Activated T-helper 17 cell treated with anti-CD3 and anti-CD28 coated beads, Interleukin-2, amount 50 U/mL, for 72 hours (primary cell): ENCODE measurements around the gene ANKDD1A. TPM values are rescaled to one million over a fixed set of nuclear protein-coding genes. Genes with fewer than 3 reads are reported as not detected.

Source experiments
- ATAC-seq: fragments of 150-1000 bp; cut with Tn5 transposase; replicated peaks from 2 replicates; pipeline ENCODE4 v1.10.0; 2021; ENCODE audit warnings: mild to moderate bottlenecking, moderate library complexity
- H3K27ac Mint-ChIP-seq: one replicate; pipeline ENCODE4 v1.8.0; 2022; ENCODE audit warnings: mixed read lengths
- H3K27me3 Mint-ChIP-seq: one replicate; pipeline ENCODE4 v1.8.0; 2022; ENCODE audit warnings: mixed read lengths
- H3K36me3 Mint-ChIP-seq: one replicate; pipeline ENCODE4 v1.8.0; 2022; ENCODE audit warnings: low read depth, mild to moderate bottlenecking, mixed read lengths
- H3K4me1 Mint-ChIP-seq: one replicate; pipeline ENCODE4 v1.8.0; 2022; ENCODE audit warnings: mixed read lengths
- H3K4me3 Mint-ChIP-seq: one replicate; pipeline ENCODE4 v1.8.0; 2022; ENCODE audit warnings: mild to moderate bottlenecking, mixed read lengths
- H3K9me3 Mint-ChIP-seq: one replicate; pipeline ENCODE4 v1.8.0; 2022; ENCODE audit warnings: mixed read lengths
- total RNA-seq, 2 donors: library from RNA; stranded (reverse); gene quantifications; one replicate each; pipeline ENCODE4 v1.2.3, GENCODE V29; 2022

The ANKDD1A gene
- total RNA-seq, 2 donors from 2014 or later = 4.3 to 10.1 TPM

DNA sequence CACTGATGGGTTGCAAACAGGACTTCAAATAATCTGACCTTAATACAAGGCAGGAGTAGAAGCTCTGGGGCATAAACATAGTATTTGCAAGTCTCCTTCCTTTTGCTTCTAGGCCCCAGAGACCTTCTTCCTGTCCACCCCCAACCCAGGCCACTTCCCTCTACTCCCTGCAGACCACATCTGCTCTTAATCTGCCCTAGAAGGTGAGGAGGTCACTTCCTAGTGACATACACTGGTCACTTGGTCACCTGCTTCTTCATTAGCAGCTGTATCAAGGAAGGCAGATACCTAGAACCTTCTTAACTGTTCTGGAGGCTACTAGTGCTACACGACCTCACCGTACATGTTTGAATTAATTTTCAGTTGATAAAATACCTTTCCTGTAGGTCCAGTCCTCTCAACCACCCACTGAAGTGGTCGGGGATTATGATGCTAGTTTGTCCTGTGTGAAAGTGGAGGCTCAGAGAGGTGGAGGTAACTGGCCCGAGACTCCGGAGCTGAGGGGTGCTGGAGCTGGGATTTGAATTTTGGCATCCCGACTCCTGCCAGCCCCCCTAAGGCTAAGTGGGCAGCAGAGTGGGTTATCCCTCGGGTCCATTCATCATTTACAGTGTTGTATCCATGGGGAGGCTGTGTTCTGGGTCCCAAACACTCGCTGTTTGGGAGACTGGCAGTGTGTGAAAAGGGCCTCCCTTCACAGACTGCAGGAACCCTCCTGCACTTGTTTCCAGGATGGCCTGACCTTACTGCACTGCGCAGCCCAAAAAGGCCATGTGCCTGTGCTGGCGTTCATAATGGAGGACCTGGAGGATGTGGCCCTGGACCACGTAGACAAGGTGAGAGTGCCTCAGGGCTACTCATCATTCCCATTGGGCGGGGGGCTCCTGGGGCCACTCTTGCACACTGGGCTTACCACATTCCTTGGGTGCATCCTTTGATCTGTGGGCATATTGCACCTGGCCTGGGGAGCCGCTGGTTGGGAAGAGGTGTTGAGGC is 13.9 kb downstream of the ANKDD1A start:
- H3K9me3 Mint-ChIP-seq = no peaks in the 10 kb centered on the region
- H3K27me3 Mint-ChIP-seq = no peaks in the 10 kb centered on the region
- no peak overlapping the region for H3K27ac Mint-ChIP-seq
- H3K4me1 Mint-ChIP-seq = no peaks in the 10 kb centered on the region
- no peaks in the 10 kb centered on the region for H3K36me3 Mint-ChIP-seq
- no peak for ATAC-seq
- H3K4me3 Mint-ChIP-seq = no peak overlapping the region

DNA sequence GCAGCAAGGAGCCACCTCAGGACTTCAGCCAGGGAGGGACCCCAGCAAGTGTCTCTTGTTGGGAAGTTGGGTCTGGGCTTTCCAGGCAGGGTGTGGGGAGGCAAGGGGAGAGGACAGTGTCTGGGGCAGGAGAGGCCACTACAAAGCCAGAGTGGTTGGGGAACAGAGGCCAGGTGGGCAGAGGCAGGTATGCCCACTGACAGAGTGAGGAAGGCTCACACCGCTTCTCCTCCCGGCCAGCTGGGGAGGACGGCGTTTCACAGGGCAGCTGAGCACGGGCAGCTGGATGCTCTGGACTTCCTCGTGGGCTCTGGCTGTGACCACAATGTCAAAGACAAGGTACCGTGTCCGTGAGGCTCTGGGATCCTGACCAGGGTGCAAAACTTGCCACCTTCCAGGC is 15.0 kb downstream of the ANKDD1A start:
- H3K9me3 Mint-ChIP-seq = no peaks in the 10 kb centered on the region
- no peaks in the 10 kb centered on the region for H3K4me1 Mint-ChIP-seq
- H3K4me3 Mint-ChIP-seq = no peak overlapping the region
- H3K27ac Mint-ChIP-seq = no peak overlapping the region
- H3K36me3 Mint-ChIP-seq = no peaks in the 10 kb centered on the region
- H3K27me3 Mint-ChIP-seq = no peaks in the 10 kb centered on the region
- no peak for ATAC-seq

DNA sequence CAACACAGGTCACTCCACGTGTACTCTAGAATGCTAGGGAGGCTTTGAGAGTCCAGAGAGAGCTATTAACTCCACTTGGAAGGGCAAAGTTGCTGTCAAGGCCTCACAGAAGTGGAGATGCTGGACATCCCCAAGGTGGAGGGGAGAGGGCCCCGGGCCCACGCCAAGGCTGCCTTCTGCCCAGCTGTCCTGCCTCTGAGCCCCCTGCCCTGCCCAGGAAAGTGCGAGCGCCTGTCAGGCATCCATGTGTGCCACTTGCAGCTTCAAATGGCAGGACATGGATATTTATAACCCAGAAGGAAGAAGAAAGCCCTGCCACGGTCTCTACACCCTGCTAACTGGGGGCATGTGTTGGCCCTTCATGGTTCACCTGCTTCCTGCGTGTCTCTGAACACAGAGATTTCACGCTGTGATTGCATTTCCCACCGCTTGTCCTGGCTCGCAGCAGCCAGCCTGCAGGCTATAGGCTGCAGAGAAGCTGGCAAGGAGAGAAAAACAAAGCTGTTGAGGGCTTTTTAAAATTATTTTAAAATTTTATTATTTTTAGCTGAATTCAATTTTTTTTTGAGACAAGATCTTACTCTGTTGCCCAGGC is 17.0 kb downstream of the ANKDD1A start:
- Mint-ChIP-seq H3K4me3 (no peak overlapping the region), H3K27ac (no peak overlapping the region), H3K4me1 (no peaks in the 10 kb centered on the region), H3K9me3 (no peaks in the 10 kb centered on the region), H3K36me3 (no peaks in the 10 kb centered on the region), H3K27me3 (no peaks in the 10 kb centered on the region)
- no peak for ATAC-seq

DNA sequence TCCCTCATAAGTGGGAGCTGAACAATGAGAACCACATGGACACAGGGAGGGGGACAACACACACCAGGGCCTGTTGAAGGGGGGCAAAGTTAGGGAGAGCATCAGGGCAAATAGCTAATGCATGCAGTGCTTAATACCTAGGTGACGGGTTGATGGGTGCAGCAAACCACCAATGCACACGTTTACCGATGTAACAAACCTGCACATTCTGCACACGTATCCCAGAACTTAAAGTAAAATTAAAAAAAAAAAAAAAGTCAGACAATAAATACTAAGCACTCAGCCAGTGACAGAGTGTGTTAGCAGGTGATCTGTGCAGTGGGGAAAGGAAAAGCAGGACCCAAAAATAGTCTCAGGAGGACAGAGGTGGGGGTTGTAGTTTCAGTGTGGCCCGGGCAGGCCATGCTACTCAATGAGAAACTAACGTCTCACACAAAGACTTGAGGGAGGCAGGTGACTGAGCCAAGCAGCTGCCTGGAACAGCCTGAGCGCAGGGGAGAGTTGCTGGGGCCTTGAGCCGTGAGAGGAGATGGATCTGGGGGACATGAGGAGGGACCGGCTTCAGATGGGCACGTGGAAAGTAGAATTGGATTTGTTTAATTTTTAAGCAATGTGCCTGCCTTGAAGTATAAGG is 18.4 kb downstream of the ANKDD1A start:
- H3K27ac Mint-ChIP-seq = no peak overlapping the region

DNA sequence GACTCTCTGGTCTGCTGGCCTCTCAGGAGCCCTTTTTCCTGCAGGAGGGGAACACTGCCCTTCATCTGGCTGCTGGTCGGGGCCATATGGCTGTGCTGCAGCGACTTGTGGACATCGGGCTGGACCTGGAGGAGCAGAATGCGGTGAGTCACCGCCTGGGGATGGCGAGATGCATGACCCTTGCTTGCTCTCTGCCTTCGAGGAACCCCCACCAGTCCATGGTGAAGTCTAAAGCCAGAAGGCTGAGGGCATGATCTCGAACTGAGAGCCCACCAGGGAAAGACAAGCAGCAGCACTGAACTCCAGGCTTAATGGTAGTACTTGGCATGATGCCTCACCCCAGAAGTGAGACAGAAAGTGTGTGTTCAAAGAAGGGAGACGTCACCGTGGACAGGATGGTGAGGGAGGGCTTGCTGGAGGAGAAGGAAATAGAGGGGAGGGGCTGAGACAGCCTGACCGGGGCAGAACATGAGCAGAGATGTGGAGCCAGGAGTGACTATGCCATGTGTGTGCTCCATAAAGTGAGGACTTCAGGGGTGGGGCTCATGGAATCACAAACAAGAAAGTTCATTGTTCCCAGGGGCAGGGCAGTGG is 19.2 kb downstream of the ANKDD1A start:
- H3K4me3 Mint-ChIP-seq = no peak overlapping the region
- H3K9me3 Mint-ChIP-seq = no peaks in the 10 kb centered on the region
- H3K27ac Mint-ChIP-seq = no peak overlapping the region
- H3K36me3 Mint-ChIP-seq = no peaks in the 10 kb centered on the region
- H3K4me1 Mint-ChIP-seq = no peaks in the 10 kb centered on the region
- no peak for ATAC-seq
- H3K27me3 Mint-ChIP-seq = no peaks in the 10 kb centered on the region

More for the DNA sequence above, 18.4 kb downstream of the ANKDD1A start:
- no peaks in the 10 kb centered on the region for H3K9me3 Mint-ChIP-seq
- H3K4me1 Mint-ChIP-seq = no peaks in the 10 kb centered on the region
- no peaks in the 10 kb centered on the region for H3K27me3 Mint-ChIP-seq
- no peaks in the 10 kb centered on the region for H3K36me3 Mint-ChIP-seq
- no peak overlapping the region for H3K4me3 Mint-ChIP-seq
- no peak for ATAC-seq

DNA sequence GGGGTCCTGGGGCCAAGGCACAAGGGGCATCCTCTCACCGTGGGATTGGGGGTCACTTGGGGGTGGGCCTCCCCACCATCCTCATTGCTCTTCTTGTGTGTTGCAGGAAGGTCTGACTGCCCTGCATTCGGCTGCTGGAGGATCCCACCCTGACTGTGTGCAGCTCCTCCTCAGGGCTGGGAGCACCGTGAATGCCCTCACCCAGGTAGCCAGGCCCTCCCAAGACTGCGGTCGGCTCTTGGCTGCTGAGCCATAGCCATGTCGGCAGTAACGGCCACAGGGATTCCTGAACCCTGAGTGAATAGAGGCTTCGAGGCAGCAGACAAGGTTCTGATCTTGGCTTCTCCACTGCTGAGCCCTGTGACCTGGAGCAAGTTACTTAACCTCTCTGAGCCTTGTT is 19.7 kb downstream of the ANKDD1A start:
- H3K27me3 Mint-ChIP-seq = no peaks in the 10 kb centered on the region

DNA sequence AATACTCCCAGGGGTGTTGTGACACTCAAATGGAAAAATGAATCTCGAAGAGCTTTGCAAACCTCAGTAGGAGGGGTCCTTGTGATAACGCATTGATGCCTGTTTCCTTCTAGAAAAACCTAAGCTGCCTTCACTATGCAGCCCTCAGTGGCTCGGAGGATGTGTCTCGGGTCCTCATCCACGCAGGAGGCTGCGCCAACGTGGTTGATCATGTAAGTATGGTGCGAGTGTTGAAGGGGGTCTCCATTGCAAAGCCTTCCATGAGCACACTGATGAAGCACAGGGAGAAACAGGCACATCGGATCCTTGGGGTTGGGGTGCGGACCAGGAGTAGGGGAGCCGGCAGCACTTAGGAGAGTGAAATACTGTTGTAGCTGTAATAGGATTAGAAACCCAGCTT is 22.3 kb downstream of the ANKDD1A start:
- H3K27ac Mint-ChIP-seq = no peak overlapping the region
- H3K27me3 Mint-ChIP-seq = no peaks in the 10 kb centered on the region
- H3K9me3 Mint-ChIP-seq = no peaks in the 10 kb centered on the region
- ATAC-seq = no peak
- H3K4me3 Mint-ChIP-seq = no peak overlapping the region
- no peaks in the 10 kb centered on the region for H3K36me3 Mint-ChIP-seq
- no peaks in the 10 kb centered on the region for H3K4me1 Mint-ChIP-seq

More for the DNA sequence above, 19.7 kb downstream of the ANKDD1A start:
- no peaks in the 10 kb centered on the region for H3K36me3 Mint-ChIP-seq
- no peak overlapping the region for H3K27ac Mint-ChIP-seq
- H3K9me3 Mint-ChIP-seq = no peaks in the 10 kb centered on the region
- H3K4me1 Mint-ChIP-seq = no peaks in the 10 kb centered on the region
- no peak overlapping the region for H3K4me3 Mint-ChIP-seq
- ATAC-seq = no peak

DNA sequence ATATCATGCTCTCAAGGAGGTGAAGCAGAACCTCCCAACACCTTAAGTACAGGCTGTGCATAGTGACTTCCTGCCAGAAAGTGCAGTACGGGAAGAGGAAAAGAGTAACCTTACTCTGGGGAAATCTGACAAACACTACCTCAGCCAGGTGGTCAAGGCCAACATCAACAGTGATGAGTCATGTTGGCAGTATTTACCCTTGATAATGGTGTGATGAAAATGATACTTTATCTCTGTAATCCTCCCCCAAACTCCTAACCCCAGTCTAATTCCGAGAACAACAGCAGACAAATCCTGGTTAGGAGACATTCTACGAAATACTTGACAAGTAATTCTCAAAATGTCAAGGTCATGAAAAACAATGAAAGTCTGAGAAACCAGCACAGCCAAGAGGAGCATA is 26.5 kb downstream of the ANKDD1A start:
- no peak overlapping the region for H3K27ac Mint-ChIP-seq

DNA sequence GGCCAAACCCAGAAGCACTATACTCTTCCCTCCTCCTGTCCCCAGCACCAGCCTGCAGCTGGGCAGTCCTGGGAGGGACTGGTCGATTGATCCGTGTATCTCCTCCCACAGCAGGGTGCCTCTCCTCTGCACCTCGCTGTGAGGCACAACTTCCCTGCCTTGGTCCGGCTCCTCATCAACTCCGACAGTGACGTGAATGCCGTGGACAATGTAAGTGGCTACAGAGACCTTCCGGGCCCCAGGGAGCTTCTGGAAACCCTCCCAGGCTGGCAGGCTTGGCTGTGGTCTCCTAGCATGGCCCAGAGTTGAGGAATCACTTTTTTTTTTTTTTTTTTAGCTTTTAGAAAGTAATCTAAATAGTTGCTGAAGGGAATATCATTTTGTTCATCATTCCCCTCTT is 30.7 kb downstream of the ANKDD1A start:
- no peak for ATAC-seq
- Mint-ChIP-seq H3K4me3 (no peak overlapping the region), H3K36me3 (no peaks in the 10 kb centered on the region), H3K27me3 (no peaks in the 10 kb centered on the region), H3K4me1 (no peaks in the 10 kb centered on the region), H3K27ac (no peak overlapping the region), H3K9me3 (no peaks in the 10 kb centered on the region)

More for the DNA sequence above, 26.5 kb downstream of the ANKDD1A start:
- H3K4me3 Mint-ChIP-seq = no peak overlapping the region
- no peaks in the 10 kb centered on the region for H3K4me1 Mint-ChIP-seq
- H3K27me3 Mint-ChIP-seq = no peaks in the 10 kb centered on the region
- no peak for ATAC-seq
- no peaks in the 10 kb centered on the region for H3K36me3 Mint-ChIP-seq
- H3K9me3 Mint-ChIP-seq = no peaks in the 10 kb centered on the region

DNA sequence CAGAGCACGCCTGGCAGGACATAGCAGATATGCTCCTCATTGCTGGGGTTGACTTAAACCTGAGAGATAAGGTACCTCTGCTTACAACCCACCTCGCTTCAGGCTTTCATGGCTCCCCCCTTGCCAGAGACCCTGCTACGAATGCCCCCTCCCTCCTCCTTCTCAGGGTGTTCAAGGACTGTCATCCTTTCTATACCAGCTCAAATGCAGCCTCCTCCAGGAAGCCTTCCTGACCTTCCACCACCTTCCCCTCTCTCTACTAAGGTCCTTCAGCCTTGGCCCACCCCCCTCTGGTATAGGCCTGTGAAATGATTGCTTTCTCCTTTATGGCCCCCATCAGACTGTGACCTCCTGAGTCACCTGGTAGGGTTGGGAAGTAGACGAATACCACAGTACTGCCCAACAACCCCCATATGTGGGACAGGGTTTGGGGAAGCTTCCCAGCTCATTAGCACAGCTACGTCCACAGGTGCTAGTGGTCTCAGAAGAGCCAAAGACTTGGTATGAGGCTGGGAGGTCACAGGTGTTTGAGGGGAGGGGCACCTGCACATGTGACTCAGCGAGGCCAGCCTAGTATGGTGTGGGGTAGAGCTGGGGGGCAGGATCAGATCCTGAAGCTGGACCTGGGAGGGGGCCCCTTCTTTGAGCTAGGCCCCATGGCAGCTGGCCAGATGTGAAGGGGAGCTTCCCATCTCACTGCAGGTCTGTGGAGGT is 32.0 kb downstream of the ANKDD1A start:
- H3K36me3 Mint-ChIP-seq = no peaks in the 10 kb centered on the region
- no peaks in the 10 kb centered on the region for H3K9me3 Mint-ChIP-seq
- H3K27me3 Mint-ChIP-seq = no peaks in the 10 kb centered on the region
- no peak overlapping the region for H3K4me3 Mint-ChIP-seq
- no peak overlapping the region for H3K27ac Mint-ChIP-seq
- ATAC-seq = no peak
- no peaks in the 10 kb centered on the region for H3K4me1 Mint-ChIP-seq

DNA sequence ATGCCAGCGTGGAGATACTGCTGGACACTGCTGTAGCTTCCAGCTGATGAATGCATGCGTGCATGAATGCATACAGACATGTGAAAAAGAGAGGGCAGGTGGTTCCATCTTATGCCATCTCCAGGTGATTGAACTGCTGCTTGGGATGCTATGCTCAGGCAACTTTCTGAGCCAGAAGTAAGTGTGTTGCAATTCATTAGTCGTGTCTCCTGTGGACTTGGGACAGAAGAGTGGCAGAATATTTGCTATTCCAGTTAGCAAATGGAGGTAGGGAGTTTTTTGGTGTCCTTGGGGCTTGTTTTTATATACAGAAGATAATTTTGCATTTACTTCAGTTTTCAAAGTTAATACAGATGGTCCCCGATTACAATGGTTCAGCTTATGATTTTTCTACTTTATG is 33.3 kb downstream of the ANKDD1A start:
- Mint-ChIP-seq H3K4me1 (no peaks in the 10 kb centered on the region), H3K36me3 (no peaks in the 10 kb centered on the region), H3K27ac (no peak overlapping the region), H3K27me3 (no peaks in the 10 kb centered on the region), H3K9me3 (no peaks in the 10 kb centered on the region), H3K4me3 (no peak overlapping the region)
- no peak for ATAC-seq

DNA sequence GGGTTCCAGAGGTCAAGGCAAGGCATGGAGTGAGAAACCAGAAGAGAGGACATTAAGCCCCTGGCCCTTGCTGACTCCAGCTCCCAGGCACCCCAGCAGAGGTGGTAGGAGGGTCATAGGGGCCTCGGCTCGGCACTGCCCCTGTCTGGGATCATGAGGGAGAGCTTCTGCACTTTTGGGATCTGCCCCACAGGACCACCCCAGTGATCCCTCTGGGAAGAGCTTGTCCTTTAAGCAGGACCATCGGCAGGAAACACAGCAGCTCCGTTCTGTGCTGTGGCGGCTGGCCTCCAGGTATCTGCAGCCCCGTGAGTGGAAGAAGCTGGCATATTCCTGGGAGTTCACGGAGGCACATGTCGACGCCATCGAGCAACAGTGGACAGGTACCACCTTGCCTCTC is 35.5 kb downstream of the ANKDD1A start:
- Mint-ChIP-seq H3K4me3 (no peak overlapping the region), H3K4me1 (peaks cover 3% of the 10 kb centered on the region), H3K27ac (no peak overlapping the region), H3K9me3 (no peaks in the 10 kb centered on the region), H3K36me3 (no peaks in the 10 kb centered on the region), H3K27me3 (no peaks in the 10 kb centered on the region)
- ATAC-seq = no peak

DNA sequence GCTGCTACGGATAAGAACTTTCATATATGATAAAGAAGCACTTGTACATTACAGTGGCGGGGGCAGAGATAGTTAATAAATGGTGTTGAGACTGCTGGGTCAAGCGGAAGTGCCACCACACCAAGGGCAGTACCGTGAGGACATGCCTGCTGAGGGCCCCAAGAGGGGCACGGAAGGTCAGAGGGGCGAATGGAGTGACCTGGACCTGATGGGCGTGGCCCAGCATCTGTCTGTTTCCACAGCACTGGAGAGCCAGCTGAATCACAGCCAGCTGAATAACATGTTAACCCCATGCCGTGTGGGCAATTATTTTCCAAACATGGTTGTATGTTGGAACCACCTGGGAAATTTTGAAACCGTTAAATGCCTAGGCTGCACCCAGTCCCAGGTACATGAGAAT is 37.2 kb downstream of the ANKDD1A start:
- H3K36me3 Mint-ChIP-seq = no peaks in the 10 kb centered on the region
- no peak overlapping the region for H3K4me3 Mint-ChIP-seq
- no peaks in the 10 kb centered on the region for H3K9me3 Mint-ChIP-seq
- no peaks in the 10 kb centered on the region for H3K27me3 Mint-ChIP-seq
- peaks cover 11% of the 10 kb centered on the region for H3K4me1 Mint-ChIP-seq
- H3K27ac Mint-ChIP-seq = no peak overlapping the region
- ATAC-seq = no peak
